Midbrain (tissue), 1 donor: ENCODE data around the gene ZNF593.

Source experiments
- DNase-seq: peaks from one replicate; lab custom pipeline; 2025; lab: John Stamatoyannopoulos, UW

ZNF593 gene

DNA sequence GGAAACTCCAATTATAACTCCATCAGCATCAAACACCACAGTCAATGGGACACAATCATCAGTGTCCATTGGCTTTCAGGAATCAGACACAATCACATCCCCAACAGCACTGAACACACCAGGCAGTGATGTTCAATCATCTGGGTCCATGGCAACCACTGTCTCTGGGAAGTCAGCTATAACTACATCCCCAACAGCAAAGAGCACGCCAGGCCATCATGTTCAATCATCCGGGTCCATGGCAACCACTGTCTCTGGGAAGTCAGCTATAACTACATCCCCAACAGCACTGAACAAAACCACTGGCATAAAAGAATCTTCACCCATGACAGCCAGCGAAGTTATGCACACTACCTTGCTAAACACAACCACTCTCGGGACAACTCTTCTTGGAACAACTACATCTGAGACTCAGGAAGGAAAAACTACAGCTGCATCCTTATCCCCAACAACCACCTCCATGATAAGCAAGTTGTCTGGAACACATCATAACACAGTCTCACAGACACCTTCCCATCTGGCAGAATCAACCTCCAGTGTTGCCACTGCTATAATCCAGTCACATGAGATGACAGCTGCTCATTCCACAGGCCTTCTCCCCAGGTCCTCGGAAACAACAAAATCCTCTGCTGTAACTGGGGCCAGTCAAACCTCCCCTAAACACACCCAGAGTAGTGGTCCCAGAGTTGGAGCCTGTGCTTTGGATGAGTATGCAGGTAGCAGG lies 40.6 kb downstream of the ZNF593 start:
- no peak for DNase-seq

DNA sequence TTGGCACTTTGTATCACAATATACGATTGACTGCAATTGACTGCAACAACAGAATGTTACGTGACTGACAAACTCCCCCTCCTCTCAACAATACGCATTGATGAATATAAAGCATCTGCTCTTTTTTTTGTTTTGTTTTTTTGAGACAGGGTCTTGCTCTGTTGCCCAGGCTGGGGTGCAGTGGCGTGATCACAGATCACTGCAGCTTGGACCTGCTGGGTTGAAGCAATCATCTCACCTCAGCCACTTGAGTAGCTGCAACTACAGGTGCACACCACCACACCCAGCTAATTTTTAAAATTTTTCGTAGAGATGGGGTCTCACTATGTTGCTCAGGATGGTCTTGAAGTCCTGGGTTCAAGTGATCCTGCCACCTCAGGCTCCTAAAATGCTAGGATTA lies 43.0 kb downstream of the ZNF593 start:
- no peak for DNase-seq

DNA sequence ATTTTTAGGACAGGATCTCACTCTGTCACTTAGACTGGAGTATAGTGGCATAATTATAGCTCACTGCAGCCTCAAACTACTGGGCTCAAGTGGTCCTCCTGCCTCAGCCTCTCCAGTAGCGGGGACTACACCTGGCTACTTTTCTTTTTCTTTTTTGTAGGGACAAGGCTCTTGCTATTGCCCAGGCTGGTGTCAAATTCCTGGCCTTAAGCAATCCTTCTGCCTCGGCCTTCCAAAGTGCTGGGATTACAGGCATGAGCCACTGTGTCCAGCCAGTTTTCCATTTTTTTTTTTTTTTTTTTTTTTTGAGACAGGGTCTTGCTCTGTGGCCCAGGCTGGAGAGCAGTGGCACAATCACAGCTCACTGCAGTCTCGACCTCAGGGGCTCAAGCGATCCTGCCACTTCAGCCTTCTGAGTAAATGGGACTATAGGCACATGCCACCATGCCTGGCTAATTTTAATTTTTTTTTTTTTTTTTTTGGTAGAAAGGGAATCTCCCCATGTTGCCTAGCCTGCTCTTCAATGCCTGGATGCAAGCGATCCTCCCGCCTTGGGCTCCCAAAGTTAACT lies 43.7 kb downstream of the ZNF593 start:
- no peak for DNase-seq

DNA sequence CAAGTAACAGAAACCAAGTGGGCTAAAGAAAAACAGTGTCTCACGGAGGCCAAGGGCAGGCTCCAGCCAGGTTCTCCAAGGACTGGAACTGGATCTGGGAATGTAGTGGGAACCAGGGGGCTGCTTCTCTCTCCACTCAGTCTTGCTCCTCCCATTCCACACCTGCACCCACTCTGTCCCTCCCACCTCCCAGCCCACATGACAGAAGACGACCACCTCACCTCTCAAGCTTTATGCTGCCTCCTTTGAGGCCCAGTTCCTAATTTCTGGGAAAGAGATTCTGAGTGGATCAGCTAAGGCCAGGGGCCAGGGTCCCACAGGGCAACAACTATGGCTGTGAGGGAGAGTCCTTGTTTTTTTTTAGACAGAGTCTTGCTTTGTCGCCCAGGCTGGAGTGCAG lies 45.5 kb downstream of the ZNF593 start:
- no peak for DNase-seq

DNA sequence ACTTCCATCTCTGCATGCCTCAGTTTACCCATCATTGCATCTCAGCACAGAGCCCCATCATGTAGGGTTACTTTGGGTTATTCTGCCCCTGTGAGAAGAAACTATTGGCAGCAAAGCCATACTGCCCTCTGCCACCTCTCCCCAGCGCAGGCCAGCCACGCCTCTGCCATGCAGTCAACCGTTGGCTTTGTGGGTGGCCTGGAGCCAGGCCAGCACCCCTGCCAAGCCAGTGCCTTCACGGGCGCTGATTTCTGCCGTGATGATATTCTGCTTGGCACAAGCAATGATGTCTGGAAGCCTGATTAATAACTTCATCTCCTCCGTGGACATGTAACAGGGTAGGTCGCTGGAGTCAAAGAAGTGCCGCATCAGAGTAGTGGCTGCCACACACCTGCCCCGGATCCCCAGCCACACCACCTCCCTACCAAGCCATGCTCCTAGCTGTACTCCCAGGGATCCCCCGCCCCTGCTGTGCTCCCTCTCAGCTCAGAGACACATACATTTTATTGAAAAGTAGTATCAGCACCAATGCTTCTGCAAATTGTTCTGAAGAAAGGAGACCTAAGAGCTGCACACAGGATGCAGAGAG lies 49.3 kb downstream of the ZNF593 start:
- DNase-seq: no peak
